Keratinocyte (primary cell): ENCODE data around the gene YY1AP1. TPM values are rescaled to one million over a fixed set of nuclear protein-coding genes. Genes with fewer than 3 reads are reported as not detected.

ENCODE experiments used
- DNase-seq: peaks from one replicate; pipeline ENCODE4 v3.0.0-alpha.2; 2011; ENCODE audit warnings: low read depth, missing footprints, low spot score
- FAIRE-seq: peaks from 2 replicates; lab custom pipeline; 2011; peaks lifted over from hg19 to GRCh38; lab: Jason Lieb, UNC
- H2AFZ ChIP-seq: 2 replicates; pipeline ENCODE4 v1.6.0; 2012; ENCODE audit warnings: low read length, control low read depth, inconsistent platforms; ENCODE audit not compliant: control insufficient read depth
- H3K27ac ChIP-seq: 2 replicates; pipeline ENCODE4 v1.5.1; 2011; ENCODE audit warnings: low read length; ENCODE audit not compliant: control insufficient read depth, insufficient read depth
- H3K27me3 ChIP-seq: 3 replicates; pipeline ENCODE4 v1.6.0; 2011; ENCODE audit warnings: low read length; ENCODE audit not compliant: control insufficient read depth, insufficient read depth; ENCODE audit errors: extremely low read depth
- H3K36me3 ChIP-seq, 2 experiments: 2 replicates in 1 of 2; 3 replicates in 1 of 2; pipeline ENCODE4 v1.5.1; 2011; ENCODE audit warnings: low read length in 2 of 2, mild to moderate bottlenecking in 1 of 2; ENCODE audit not compliant: control insufficient read depth in 2 of 2, insufficient read depth in 2 of 2; ENCODE audit errors: extremely low read depth in 1 of 2
- H3K4me1 ChIP-seq: 3 replicates; pipeline ENCODE4 v1.5.1; 2011; ENCODE audit warnings: low read length; ENCODE audit not compliant: control insufficient read depth, insufficient read depth; ENCODE audit errors: extremely low read depth
- H3K4me2 ChIP-seq: 3 replicates; pipeline ENCODE4 v1.6.0; 2011; ENCODE audit warnings: low read depth, low read length; ENCODE audit not compliant: control insufficient read depth, insufficient read depth; ENCODE audit errors: extremely low read depth
- H3K4me3 ChIP-seq, 3 experiments: fragments of 200-600 bp in 1 of 3; sonication (generic) in 1 of 3; 2 replicates in 2 of 3; 3 replicates in 1 of 3; pipeline ENCODE4 v1.5.1; 2011 to 2016; ENCODE audit warnings: low read length in 3 of 3, mild to moderate bottlenecking in 3 of 3, control low read depth in 2 of 3, inconsistent platforms in 1 of 3, low read depth in 1 of 3, mixed read lengths in 1 of 3, mixed run types in 1 of 3, moderate library complexity in 1 of 3; ENCODE audit not compliant: control insufficient read depth in 2 of 3, insufficient read depth in 2 of 3; ENCODE audit errors: extremely low read depth in 1 of 3
- H3K79me2 ChIP-seq: 2 replicates; pipeline ENCODE4 v1.6.0; 2012; ENCODE audit warnings: low read length; ENCODE audit not compliant: control insufficient read depth, insufficient read depth
- H3K9ac ChIP-seq: 3 replicates; pipeline ENCODE4 v1.6.0; 2011; ENCODE audit warnings: low read length; ENCODE audit not compliant: control insufficient read depth, insufficient read depth; ENCODE audit errors: extremely low read depth
- H3K9me1 ChIP-seq: 3 replicates; pipeline ENCODE4 v1.6.0; 2011; ENCODE audit warnings: low read length; ENCODE audit not compliant: control insufficient read depth, insufficient read depth; ENCODE audit errors: extremely low read depth
- H3K9me3 ChIP-seq: 2 replicates; pipeline ENCODE4 v1.5.1; 2012; ENCODE audit warnings: low read depth, low read length; ENCODE audit not compliant: control insufficient read depth
- H4K20me1 ChIP-seq: 3 replicates; pipeline ENCODE4 v1.6.0; 2011; ENCODE audit warnings: low read length; ENCODE audit not compliant: control insufficient read depth, insufficient read depth; ENCODE audit errors: extremely low read depth
- EZH2 ChIP-seq: IDR thresholded peaks from one replicate; pipeline ENCODE4 v1.6.1; 2012; ENCODE audit warnings: inconsistent platforms, mild to moderate bottlenecking, low read length, moderate library complexity
- dilution Hi-C: fragments of 300-500 bp; cut with MboI; formaldehyde crosslinking; loops from one replicate; pipeline ENCODE4 v1.7.0; 2020; ENCODE audit warnings: low sequenced_read_pairs; ENCODE audit not compliant: extremely low pct_ligation_motif_present
- polyA plus RNA-seq, 5 experiments: library from polyadenylated mRNA; depleted of rRNA in 3 of 5; stranded (reverse) in 3 of 5; stranded (forward) in 1 of 5; unstranded in 1 of 5; fragments of >200 nt; gene quantifications; 1 replicate in 1 of 5; 2 replicates in 3 of 5; 3 replicates in 1 of 5; pipeline versions ENCODE4 v1.2.1 to v1.2.3, GENCODE V29; 2011 to 2012; ENCODE audit warnings: missing spikeins in 2 of 5, low read depth in 1 of 5, low replicate concordance in 1 of 5
- TF ChIP-seq, protein P1 (sequence below), 3 experiments: IDR thresholded peaks in 1 of 3; conservative IDR thresholded peaks in 1 of 3; optimal IDR thresholded peaks in 1 of 3; 2 replicates in 2 of 3; 3 replicates in 1 of 3; pipeline versions ENCODE3 to v1.5.1; 2011; ENCODE audit warnings: low read length in 3 of 3, mild to moderate bottlenecking in 3 of 3, moderate library complexity in 2 of 3, control low read depth in 1 of 3, inconsistent platforms in 1 of 3; ENCODE audit not compliant: insufficient read depth in 2 of 3; ENCODE audit errors: extremely low read depth in 1 of 3

YY1AP1 gene
- polyA plus RNA-seq, 1 donor (not counting 4 experiments of a cell fraction or from before 2014, with no cell fraction given), result 45.2 TPM

DNA sequence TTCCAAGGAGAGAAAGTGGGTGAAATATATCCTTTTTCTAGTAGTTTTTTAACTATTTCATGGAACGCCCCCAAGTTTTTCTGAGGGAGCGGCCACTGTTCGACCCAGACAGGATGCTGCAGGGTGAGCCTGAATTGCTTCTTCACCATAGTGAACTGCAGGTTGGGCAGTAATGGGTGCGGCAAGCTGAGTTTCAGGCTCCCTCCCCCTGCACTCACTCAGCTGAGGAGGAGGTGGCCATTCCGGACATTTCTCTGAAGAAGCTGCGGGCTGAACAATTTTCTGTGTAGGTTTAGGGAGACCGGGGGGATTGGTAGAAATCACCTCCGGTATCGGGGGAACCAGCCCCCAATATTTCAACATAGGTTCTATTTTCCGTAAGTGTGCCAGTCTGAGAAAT lies 8.5 kb upstream of the YY1AP1 start:
- Histone ChIP-seq H2AFZ (no peak overlapping the region), H3K79me2 (peaks cover 58% of the 10 kb centered on the region), H3K9me3 (no peaks in the 10 kb centered on the region), H3K9ac (no peak overlapping the region), H3K9me1 (no peaks in the 10 kb centered on the region), H3K36me3 (peaks cover 1 to 7% of the 10 kb centered on the region in 2 experiments), H3K4me2 (no peak overlapping the region), H3K4me3 (no peak overlapping the region), H3K27me3 (no peaks in the 10 kb centered on the region), H3K27ac (no peak overlapping the region), H3K4me1 (peaks cover 17% of the 10 kb centered on the region), H4K20me1 (peaks cover 4% of the 10 kb centered on the region)
- dilution Hi-C loops, result no loop called here
- TF ChIP-seq EZH2, result no peak
- TF ChIP-seq, protein P1, sequence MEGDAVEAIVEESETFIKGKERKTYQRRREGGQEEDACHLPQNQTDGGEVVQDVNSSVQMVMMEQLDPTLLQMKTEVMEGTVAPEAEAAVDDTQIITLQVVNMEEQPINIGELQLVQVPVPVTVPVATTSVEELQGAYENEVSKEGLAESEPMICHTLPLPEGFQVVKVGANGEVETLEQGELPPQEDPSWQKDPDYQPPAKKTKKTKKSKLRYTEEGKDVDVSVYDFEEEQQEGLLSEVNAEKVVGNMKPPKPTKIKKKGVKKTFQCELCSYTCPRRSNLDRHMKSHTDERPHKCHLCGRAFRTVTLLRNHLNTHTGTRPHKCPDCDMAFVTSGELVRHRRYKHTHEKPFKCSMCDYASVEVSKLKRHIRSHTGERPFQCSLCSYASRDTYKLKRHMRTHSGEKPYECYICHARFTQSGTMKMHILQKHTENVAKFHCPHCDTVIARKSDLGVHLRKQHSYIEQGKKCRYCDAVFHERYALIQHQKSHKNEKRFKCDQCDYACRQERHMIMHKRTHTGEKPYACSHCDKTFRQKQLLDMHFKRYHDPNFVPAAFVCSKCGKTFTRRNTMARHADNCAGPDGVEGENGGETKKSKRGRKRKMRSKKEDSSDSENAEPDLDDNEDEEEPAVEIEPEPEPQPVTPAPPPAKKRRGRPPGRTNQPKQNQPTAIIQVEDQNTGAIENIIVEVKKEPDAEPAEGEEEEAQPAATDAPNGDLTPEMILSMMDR (optimal IDR thresholded peaks at IDR 0.05 in 1 of 3, IDR thresholded peaks at IDR 0.05 in 1 of 3, conservative IDR thresholded peaks at IDR 0.05 in 1 of 3; ENCODE audit: extremely low read depth in 1 of 3, insufficient read depth in 2 of 3, low read length in 3 of 3), result no peak
- no peak for FAIRE-seq
- DNase-seq, result no peak

GRCh38 chr1:155696524-155696923 lies 8.0 kb upstream of the YY1AP1 start:
- Histone ChIP-seq H3K27me3 (no peaks in the 10 kb centered on the region), H3K27ac (no peak overlapping the region), H3K9ac (no peak overlapping the region), H3K79me2 (peaks cover 58% of the 10 kb centered on the region), H3K4me2 (no peak overlapping the region), H3K36me3 (peaks cover 5 to 7% of the 10 kb centered on the region in 2 experiments), H3K9me3 (no peaks in the 10 kb centered on the region), H3K4me1 (peaks cover 17% of the 10 kb centered on the region), H3K4me3 (peak overlapping the region in 1 of 3 experiments; percentile 22), H4K20me1 (peaks cover 4% of the 10 kb centered on the region), H2AFZ (no peak overlapping the region), H3K9me1 (no peaks in the 10 kb centered on the region)
- no peak for DNase-seq
- dilution Hi-C loops, result no loop called here
- no peak for TF ChIP-seq EZH2
- TF ChIP-seq, protein P1 (optimal IDR thresholded peaks at IDR 0.05 in 1 of 3, IDR thresholded peaks at IDR 0.05 in 1 of 3, conservative IDR thresholded peaks at IDR 0.05 in 1 of 3; ENCODE audit: extremely low read depth in 1 of 3, insufficient read depth in 2 of 3, low read length in 3 of 3), result no peak
- no peak for FAIRE-seq
